GM12892 (cell line): ENCODE measurements around the gene PLA2G15.

Experiments
- POLR2A ChIP-seq: IDR thresholded peaks from 2 replicates; pipeline ENCODE4 v1.6.1; 2011; ENCODE audit warnings: low read depth, low read length, control low read depth
- TAF1 ChIP-seq: IDR thresholded peaks from 2 replicates; pipeline ENCODE4 v1.6.1; 2011; ENCODE audit warnings: low read depth, mild to moderate bottlenecking, control low read depth, low read length, borderline replicate concordance

GRCh38 chr16:68288252-68288650, 43.1 kb downstream of the PLA2G15 start:
- TF ChIP-seq TAF1 (no peak), POLR2A (no peak)
